CD4-positive, alpha-beta T cell treated with Interleukin-6 for 4 hours (primary cell): Measurements from ENCODE around the gene POLD2.
"Not testable (repeated sequence)": the region's sequence is repeated elsewhere in the genome, so short reads cannot be mapped to it uniquely, and the experiment has no call there.

Source experiments
- DNase-seq: peaks from one replicate; pipeline ENCODE4 v3.0.0-alpha.2; 2020; ENCODE audit warnings: mixed read lengths

The POLD2 gene

GRCh38 chr7:44123190-44124003 lies at the start of gene POLD2:
POLD2 (minus strand) TSS chr7:44123548; CDS start chr7:44122053, 1,495 bp downstream.
- peak; percentile 98 for DNase-seq

GRCh38 chr7:44172803-44173424 lies 49.6 kb upstream of the POLD2 start:
- no peak for DNase-seq

GRCh38 chr7:44172352-44172751 lies 49.0 kb upstream of the POLD2 start:
- no peak for DNase-seq

GRCh38 chr7:44171901-44172300 lies 48.6 kb upstream of the POLD2 start:
- DNase-seq, result not testable (repeated sequence)

GRCh38 chr7:44167920-44168319 lies 44.6 kb upstream of the POLD2 start:
- DNase-seq, result no peak

GRCh38 chr7:44163591-44163990 lies 40.2 kb upstream of the POLD2 start:
- DNase-seq, result no peak

GRCh38 chr7:44162785-44163395 lies 39.5 kb upstream of the POLD2 start:
- DNase-seq, result no peak

GRCh38 chr7:44162179-44162578 lies 38.8 kb upstream of the POLD2 start:
- DNase-seq, result no peak

GRCh38 chr7:44161371-44161770 lies 38.0 kb upstream of the POLD2 start:
- no peak for DNase-seq

GRCh38 chr7:44159824-44160630 lies 36.7 kb upstream of the POLD2 start:
- DNase-seq, result no peak

- no peak for DNase-seq
Measured at GRCh38 chr7:44158873-44159631, 35.7 kb upstream of the POLD2 start.

- no peak for DNase-seq
Measured at GRCh38 chr7:44158096-44158872, 34.9 kb upstream of the POLD2 start.

- DNase-seq, result no peak
Measured at GRCh38 chr7:44157116-44158080, 34.0 kb upstream of the POLD2 start.

GRCh38 chr7:44156453-44157010 lies 33.2 kb upstream of the POLD2 start:
- DNase-seq, result no peak

- no peak for DNase-seq
Measured at GRCh38 chr7:44155191-44156185, 32.1 kb upstream of the POLD2 start.

- no peak for DNase-seq
Measured at GRCh38 chr7:44154703-44155102, 31.4 kb upstream of the POLD2 start.

- no peak for DNase-seq
Measured at GRCh38 chr7:44153948-44154335, 30.6 kb upstream of the POLD2 start.
